WTC11 (cell line): ENCODE data around the gene MMAB. TPM values are rescaled to one million over a fixed set of nuclear protein-coding genes. Genes with fewer than 3 reads are reported as not detected.
A peak's percentile ranks its signal among the peaks of the same experiment; 100 is the strongest.

Experiments
- ATAC-seq: fragments of 200-7000 bp; cut with Tn5 transposase; 2 replicates; pipeline ENCODE4 v1.10.0; 2021; ENCODE audit warnings: mild to moderate bottlenecking, moderate library complexity
- CTCF ChIA-PET: fragments of 300-600 bp; sonication (Branson Sonifier 250); formaldehyde crosslinking; loops from one replicate; lab custom pipeline; 2021; ENCODE audit warnings: antibody characterized with exemption; lab: Charles Lee
- POLR2A ChIA-PET: fragments of 350-600 bp; sonication (Branson Sonifier 250); formaldehyde crosslinking; loops from one replicate; lab custom pipeline; 2021; ENCODE audit warnings: antibody characterized with exemption; lab: Charles Lee
- DNase-seq: peaks from one replicate; pipeline ENCODE4 v3.0.0; 2021; ENCODE audit warnings: low spot score
- H3K27ac Mint-ChIP-seq: 2 replicates; pipeline ENCODE4 v1.8.0; 2021; ENCODE audit warnings: mixed read lengths
- H3K27me3 Mint-ChIP-seq: 2 replicates; pipeline ENCODE4 v1.8.0; 2021; ENCODE audit warnings: low read depth, mild to moderate bottlenecking, moderate library complexity, mixed read lengths
- H3K36me3 Mint-ChIP-seq: 2 replicates; pipeline ENCODE4 v1.8.0; 2021; ENCODE audit warnings: mixed read lengths
- H3K4me1 Mint-ChIP-seq: 2 replicates; pipeline ENCODE4 v1.8.0; 2022; ENCODE audit warnings: mixed read lengths
- H3K4me3 Mint-ChIP-seq: 2 replicates; pipeline ENCODE4 v1.8.0; 2021; ENCODE audit warnings: mild to moderate bottlenecking, moderate library complexity, mixed read lengths
- H3K9me3 Mint-ChIP-seq: 2 replicates; pipeline ENCODE4 v1.8.0; 2021; ENCODE audit warnings: mixed read lengths
- AFF4 ChIP-seq: sonication (generic); formaldehyde crosslinking; IDR thresholded peaks from 2 replicates; pipeline ENCODE4 v1.8.1; 2023; ENCODE audit warnings: mild to moderate bottlenecking, missing genetic modification reagents, borderline replicate concordance
- CBFB ChIP-seq: sonication (generic); formaldehyde crosslinking; IDR thresholded peaks from 2 replicates; pipeline ENCODE4 v1.8.1; 2022; ENCODE audit warnings: mild to moderate bottlenecking, low read depth, missing genetic modification reagents
- CREM ChIP-seq: sonication (generic); formaldehyde crosslinking; IDR thresholded peaks from 2 replicates; pipeline ENCODE4 v1.8.1; 2022; ENCODE audit warnings: mild to moderate bottlenecking, missing genetic modification reagents, moderate library complexity
- CTCF ChIP-seq: fragments of 200-600 bp; IDR thresholded peaks from 2 replicates; pipeline ENCODE4 v1.8.0; 2022; ENCODE audit warnings: antibody characterized with exemption
- E2F4 ChIP-seq: sonication (generic); formaldehyde crosslinking; IDR thresholded peaks from 2 replicates; pipeline ENCODE4 v1.8.1; 2022; ENCODE audit warnings: low read depth, mild to moderate bottlenecking, moderate library complexity, missing genetic modification reagents, borderline replicate concordance
- FOXP4 ChIP-seq: sonication (generic); formaldehyde crosslinking; IDR thresholded peaks from 2 replicates; pipeline ENCODE4 v1.8.0; 2022; ENCODE audit warnings: mild to moderate bottlenecking, missing genetic modification reagents
- IRF2 ChIP-seq: sonication (generic); formaldehyde crosslinking; IDR thresholded peaks from 2 replicates; pipeline ENCODE4 v1.8.0; 2022; ENCODE audit warnings: low read depth, missing genetic modification reagents, borderline replicate concordance
- JAZF1 ChIP-seq: fragments of 250-450 bp; sonication (Bioruptor Pico); IDR thresholded peaks from 2 replicates; pipeline ENCODE4 v1.9.0; 2021; ENCODE audit warnings: moderate library complexity, mild to moderate bottlenecking, inconsistent platforms
- MAX ChIP-seq: sonication (generic); formaldehyde crosslinking; IDR thresholded peaks from 2 replicates; pipeline ENCODE4 v1.8.0; 2022; ENCODE audit warnings: mild to moderate bottlenecking, missing genetic modification reagents
- MLX ChIP-seq: sonication (generic); formaldehyde crosslinking; IDR thresholded peaks from 2 replicates; pipeline ENCODE4 v1.8.1; 2023; ENCODE audit warnings: mild to moderate bottlenecking, missing genetic modification reagents, moderate library complexity
- NFATC4 ChIP-seq: fragments of 250-450 bp; sonication (Bioruptor Pico); IDR thresholded peaks from 2 replicates; pipeline ENCODE4 v1.9.0; 2021; ENCODE audit warnings: mild to moderate bottlenecking
- NFE2L1 ChIP-seq: sonication (generic); formaldehyde crosslinking; IDR thresholded peaks from 2 replicates; pipeline ENCODE4 v1.8.1; 2023; ENCODE audit warnings: missing genetic modification reagents
- SOX15 ChIP-seq: fragments of 250-450 bp; sonication (Bioruptor Pico); IDR thresholded peaks from 2 replicates; pipeline ENCODE4 v1.9.0; 2021; ENCODE audit warnings: mild to moderate bottlenecking
- TEAD1 ChIP-seq: sonication (generic); formaldehyde crosslinking; IDR thresholded peaks from 2 replicates; pipeline ENCODE4 v1.8.0; 2022; ENCODE audit warnings: mild to moderate bottlenecking, missing genetic modification reagents
- USF1 ChIP-seq: sonication (generic); formaldehyde crosslinking; IDR thresholded peaks from 2 replicates; pipeline ENCODE4 v1.8.0; 2022; ENCODE audit warnings: mild to moderate bottlenecking, missing genetic modification reagents
- ZNF317 ChIP-seq: sonication (generic); formaldehyde crosslinking; IDR thresholded peaks from 2 replicates; pipeline ENCODE4 v1.8.1; 2023; ENCODE audit warnings: low read depth, mild to moderate bottlenecking, moderate library complexity, missing genetic modification reagents, borderline replicate concordance
- ZNF416 ChIP-seq: fragments of 250-450 bp; sonication (Bioruptor Pico); IDR thresholded peaks from 2 replicates; pipeline ENCODE4 v1.9.0; 2021; ENCODE audit warnings: mild to moderate bottlenecking, inconsistent platforms
- ZNF423 ChIP-seq: fragments of 250-450 bp; sonication (Bioruptor Pico); IDR thresholded peaks from 2 replicates; pipeline ENCODE4 v2.1.2; 2022; ENCODE audit warnings: mild to moderate bottlenecking, moderate library complexity
- ZSCAN18 ChIP-seq: fragments of 250-450 bp; sonication (Bioruptor Pico); IDR thresholded peaks from 2 replicates; pipeline ENCODE4 v2.1.2; 2022; ENCODE audit warnings: mild to moderate bottlenecking, moderate library complexity
- total RNA-seq: library from RNA; stranded (reverse); gene quantifications from 3 replicates; pipeline ENCODE4 v1.2.3, GENCODE V29; 2021

MMAB gene
- total RNA-seq, 1 experiment from 2014 or later, result 22.0 TPM

- TF ChIP-seq AFF4 (CRISPR knock-in tag) (no peak), ZNF423 (CRISPR knock-in tag) (no peak), CBFB (no peak), CREM (no peak)
Measured at GRCh38 chr12:109519787-109520186, 53.5 kb downstream of the MMAB start (continued).

- TF ChIP-seq MAX (no peak), CTCF (peak; percentile 72; the same call in 1 of the 2 replicates), USF1 (no peak), MLX (CRISPR knock-in tag) (no peak), ZNF317 (CRISPR knock-in tag) (no peak)
- TF ChIP-seq, all 79 proteins: peak for 1
- POLR2A ChIA-PET, result no interaction called here
- Mint-ChIP-seq H3K4me3 (no peak overlapping the region), H3K27me3 (no peaks in the 10 kb centered on the region), H3K36me3 (peaks cover 37% of the 10 kb centered on the region), H3K27ac (peak overlapping the region; percentile 84; the same call in 1 of the 2 replicates), H3K4me1 (peaks cover 6% of the 10 kb centered on the region), H3K9me3 (no peaks in the 10 kb centered on the region)
- CTCF ChIA-PET, result interaction anchor here (0.6 to 2.8 kb wide), 36 partner anchors 9 to 364 kb away, joined by 3 to 31 read pairs (median 4); partner anchors contain the start of genes MMAB and MVK
- DNase-seq, result peak; percentile 70
- peak; percentile 80 for ATAC-seq
Measured at GRCh38 chr12:109518820-109519665, 54.3 kb downstream of the MMAB start.

GRCh38 chr12:109517619-109518018 is 55.7 kb downstream of the MMAB start:
- Mint-ChIP-seq H3K4me1 (peaks cover 6% of the 10 kb centered on the region), H3K36me3 (peaks cover 37% of the 10 kb centered on the region), H3K4me3 (no peak overlapping the region), H3K27me3 (no peaks in the 10 kb centered on the region), H3K27ac (no peak overlapping the region; the same call in 1 of the 2 replicates), H3K9me3 (no peaks in the 10 kb centered on the region)
- no peak for ATAC-seq
- CTCF ChIA-PET, result interaction anchor here (0.5 to 2.7 kb wide), 5 partner anchors 16 to 590 kb away, joined by 3 to 7 read pairs (median 5); no protein-coding TSS in a partner anchor
- no peak for DNase-seq
- POLR2A ChIA-PET, result no interaction called here
- TF ChIP-seq NFATC4 (CRISPR knock-in tag) (no peak), TEAD1 (CRISPR knock-in tag) (no peak), ZSCAN18 (CRISPR knock-in tag) (no peak), FOXP4 (CRISPR knock-in tag) (no peak), ZNF416 (CRISPR knock-in tag) (no peak), MAX (no peak), CREM (no peak), SOX15 (CRISPR knock-in tag) (no peak), E2F4 (CRISPR knock-in tag) (no peak), CBFB (no peak), IRF2 (CRISPR knock-in tag) (no peak), JAZF1 (CRISPR knock-in tag) (no peak), NFE2L1 (no peak)
